GM23338 (cell line): Measurements from ENCODE around the gene MYO18B. TPM values are rescaled to one million over a fixed set of nuclear protein-coding genes. Genes with fewer than 3 reads are reported as not detected.

Experiments used
- ATAC-seq: fragments of 200-7000 bp; cut with Tn5 transposase; 3 replicates; pipeline ENCODE4 v1.9.1; 2020
- DNase-seq: peaks from one replicate; pipeline ENCODE4 v3.0.0-alpha.2; 2015; ENCODE audit warnings: low spot score
- H2AFZ ChIP-seq: fragments of 200-600 bp; sonication (generic); 2 replicates; pipeline ENCODE4 v1.8.0; 2016; ENCODE audit warnings: antibody characterized with exemption, mild to moderate bottlenecking, moderate library complexity
- H3F3A ChIP-seq: fragments of 200-600 bp; sonication (generic); replicated peaks from 2 replicates; pipeline ENCODE4 v1.8.0; 2017; ENCODE audit warnings: antibody characterized with exemption, mixed run types, low read depth
- H3K27ac ChIP-seq: fragments of 200-600 bp; sonication (generic); 2 replicates; pipeline ENCODE4 v1.6.1; 2016; ENCODE audit warnings: low read depth
- H3K27me3 ChIP-seq: fragments of 200-600 bp; sonication (generic); 2 replicates; pipeline ENCODE4 v1.8.0; 2016; ENCODE audit warnings: mild to moderate bottlenecking, mixed run types, moderate library complexity; ENCODE audit not compliant: insufficient read depth
- H3K36me3 ChIP-seq: fragments of 200-600 bp; sonication (generic); 2 replicates; pipeline ENCODE4 v1.8.0; 2016; ENCODE audit warnings: mild to moderate bottlenecking; ENCODE audit not compliant: insufficient read depth
- H3K4me1 ChIP-seq: fragments of 200-600 bp; sonication (generic); 2 replicates; pipeline ENCODE4 v1.8.0; 2016; ENCODE audit warnings: mild to moderate bottlenecking, moderate library complexity; ENCODE audit not compliant: insufficient read depth
- H3K4me2 ChIP-seq: fragments of 200-600 bp; sonication (generic); 2 replicates; pipeline ENCODE4 v1.7.1; 2017; ENCODE audit warnings: mixed run types
- H3K4me3 ChIP-seq: fragments of 200-600 bp; sonication (generic); 2 replicates; pipeline ENCODE4 v1.6.1; 2016; ENCODE audit warnings: mixed run types
- H3K79me2 ChIP-seq: fragments of 200-600 bp; sonication (generic); replicated peaks from 2 replicates; pipeline ENCODE4 v1.8.0; 2017; ENCODE audit warnings: mild to moderate bottlenecking; ENCODE audit not compliant: insufficient read depth
- H3K9me2 ChIP-seq: fragments of 200-600 bp; sonication (generic); 2 replicates; pipeline ENCODE4 v1.8.0; 2017; ENCODE audit not compliant: insufficient read depth
- H4K20me1 ChIP-seq: fragments of 200-600 bp; sonication (generic); replicated peaks from 2 replicates; pipeline ENCODE4 v1.8.0; 2017; ENCODE audit warnings: mild to moderate bottlenecking; ENCODE audit not compliant: insufficient read depth
- H3K27ac Mint-ChIP-seq: 2 replicates; pipeline ENCODE4 v1.8.0; 2020; ENCODE audit warnings: inconsistent platforms, mild to moderate bottlenecking, moderate library complexity, mixed read lengths
- H3K27me3 Mint-ChIP-seq: 3 replicates; pipeline ENCODE4 v1.8.0; 2022; ENCODE audit warnings: low read depth, mild to moderate bottlenecking, moderate library complexity, mixed read lengths, inconsistent platforms; ENCODE audit not compliant: insufficient read depth, poor library complexity
- H3K36me3 Mint-ChIP-seq: 3 replicates; pipeline ENCODE4 v1.8.0; 2021; ENCODE audit warnings: low read depth, mild to moderate bottlenecking, inconsistent platforms, moderate library complexity, mixed read lengths
- H3K4me1 Mint-ChIP-seq: 3 replicates; pipeline ENCODE4 v1.8.0; 2020; ENCODE audit warnings: mild to moderate bottlenecking, inconsistent platforms, mixed read lengths
- H3K4me3 Mint-ChIP-seq: 3 replicates; pipeline ENCODE4 v1.8.0; 2021; ENCODE audit warnings: moderate library complexity, mild to moderate bottlenecking, inconsistent platforms, mixed read lengths
- H3K9me3 Mint-ChIP-seq: 3 replicates; pipeline ENCODE4 v1.8.0; 2020; ENCODE audit warnings: moderate library complexity, mild to moderate bottlenecking, inconsistent platforms, mixed read lengths
- CREB1 ChIP-seq: fragments of 250-450 bp; sonication (Bioruptor Pico); IDR thresholded peaks from 2 replicates; pipeline ENCODE4 v1.5.0; 2020; ENCODE audit warnings: low read depth, mild to moderate bottlenecking, moderate library complexity
- CTCF ChIP-seq, 2 experiments: fragments of 200-600 bp in 1 of 2; sonication (generic) in 1 of 2; conservative IDR thresholded peaks; 2 replicates each; pipeline versions ENCODE4 v1.5.1 to v1.6.1; 2016 to 2017; ENCODE audit warnings: antibody characterized with exemption in 2 of 2, low read depth in 2 of 2, mild to moderate bottlenecking in 2 of 2, moderate library complexity in 1 of 2
- ETS1 ChIP-seq: IDR thresholded peaks from 2 replicates; pipeline ENCODE4 v1.6.1; 2016; ENCODE audit warnings: antibody characterized with exemption
- POLR2AphosphoS5 ChIP-seq: IDR thresholded peaks from 2 replicates; pipeline ENCODE4 v1.6.1; 2016; ENCODE audit warnings: antibody characterized with exemption, low read depth
- REST ChIP-seq: IDR thresholded peaks from one replicate; pipeline ENCODE4 v1.6.1; 2018; ENCODE audit warnings: antibody characterized with exemption; ENCODE audit not compliant: unreplicated experiment
- ZNF331 ChIP-seq: fragments of 250-450 bp; sonication (Bioruptor Pico); IDR thresholded peaks from 2 replicates; pipeline ENCODE4 v1.5.0; 2020; ENCODE audit warnings: low read depth, mild to moderate bottlenecking, moderate library complexity
- ZNF462 ChIP-seq: fragments of 250-450 bp; sonication (Bioruptor Pico); IDR thresholded peaks from 2 replicates; pipeline ENCODE4 v1.5.0; 2020; ENCODE audit warnings: mild to moderate bottlenecking, moderate library complexity
- polyA plus RNA-seq: library from polyadenylated mRNA; unstranded; fragments of >200 nt; fragmentation: Nextera tagmentation; extraction: Ambion mirVana; gene quantifications from 2 replicates; pipeline ENCODE4 v1.2.1, GENCODE V29; 2016
- total RNA-seq: library from RNA; depleted of rRNA; stranded (reverse); fragments of >200 nt; shearing (Covaris generic); gene quantifications from 2 replicates; pipeline ENCODE4 v1.2.3, GENCODE V29; 2014

Gene MYO18B
- total and polyA plus RNA-seq, 2 experiments from 2014 or later: 0.36 to 0.45 TPM

- TF ChIP-seq ZNF462 (CRISPR knock-in tag): no peak
- TF ChIP-seq ZNF331: no peak
- TF ChIP-seq CTCF (conservative IDR thresholded peaks at IDR 0.05; ENCODE audit: low read depth in 2 of 2): no peak
- TF ChIP-seq POLR2AphosphoS5: no peak
- no peak for TF ChIP-seq CREB1 (CRISPR knock-in tag)
Measured at GRCh38 chr22:26075251-26075650, 333.3 kb downstream of the MYO18B start (continued).

- no peak for ATAC-seq
- Histone ChIP-seq H3K27me3 (no peaks in the 10 kb centered on the region), H3K9me2 (0 out of 2 replicates have a peak, but pooled peaks cover 3% of the 10 kb centered on the region), H3K36me3 (no peaks in the 10 kb centered on the region), H3K4me1 (no peaks in the 10 kb centered on the region), H2AFZ (no peak overlapping the region), H3K4me3 (no peak overlapping the region), H3K4me2 (no peak overlapping the region), H3F3A (no peaks in the 10 kb centered on the region), H3K79me2 (no peaks in the 10 kb centered on the region), H4K20me1 (no peaks in the 10 kb centered on the region), H3K27ac (no peak overlapping the region)
- no peak for TF ChIP-seq ETS1
- TF ChIP-seq REST: peak; percentile 76
- H3K9me3 Mint-ChIP-seq: no peaks in the 10 kb centered on the region
- H3K4me1 Mint-ChIP-seq: peaks cover 2% of the 10 kb centered on the region; the same call in 1 of the 3 replicates
- H3K36me3 Mint-ChIP-seq: no peaks in the 10 kb centered on the region
- peak; percentile 44 for DNase-seq
- peaks cover 3% of the 10 kb centered on the region for H3K27me3 Mint-ChIP-seq
- no peak overlapping the region for H3K27ac Mint-ChIP-seq
- H3K4me3 Mint-ChIP-seq: no peak overlapping the region
Measured at GRCh38 chr22:26079009-26079408, 337.0 kb downstream of the MYO18B start.
